IPS-20b (cell line): ENCODE measurements around the gene PLET1.

Experiments used
- H3K27ac ChIP-seq: one replicate; pipeline ENCODE4 v1.5.1; 2013; ENCODE audit warnings: low read length
- H3K27me3 ChIP-seq: 2 replicates; pipeline ENCODE4 v1.6.1; 2013; ENCODE audit warnings: mild to moderate bottlenecking, low read length, inconsistent platforms; ENCODE audit not compliant: insufficient read depth
- H3K36me3 ChIP-seq: 2 replicates; pipeline ENCODE4 v1.6.1; 2013; ENCODE audit warnings: low read depth, mild to moderate bottlenecking, inconsistent platforms, low read length, moderate library complexity; ENCODE audit not compliant: insufficient read depth
- H3K4me1 ChIP-seq: 2 replicates; pipeline ENCODE4 v1.6.1; 2013; ENCODE audit warnings: mild to moderate bottlenecking, control low read depth, inconsistent platforms, low read length, moderate library complexity; ENCODE audit not compliant: insufficient read depth
- H3K4me3 ChIP-seq: 2 replicates; pipeline ENCODE4 v1.5.1; 2013; ENCODE audit warnings: mild to moderate bottlenecking, low read length, inconsistent platforms
- H3K9ac ChIP-seq: 2 replicates; pipeline ENCODE4 v1.6.1; 2013; ENCODE audit warnings: low read depth, mild to moderate bottlenecking, inconsistent platforms, low read length, moderate library complexity
- H3K9me3 ChIP-seq: 2 replicates; pipeline ENCODE4 v1.6.1; 2013; ENCODE audit warnings: mild to moderate bottlenecking, low read depth, low read length, inconsistent platforms; ENCODE audit not compliant: insufficient read depth

PLET1 gene

DNA sequence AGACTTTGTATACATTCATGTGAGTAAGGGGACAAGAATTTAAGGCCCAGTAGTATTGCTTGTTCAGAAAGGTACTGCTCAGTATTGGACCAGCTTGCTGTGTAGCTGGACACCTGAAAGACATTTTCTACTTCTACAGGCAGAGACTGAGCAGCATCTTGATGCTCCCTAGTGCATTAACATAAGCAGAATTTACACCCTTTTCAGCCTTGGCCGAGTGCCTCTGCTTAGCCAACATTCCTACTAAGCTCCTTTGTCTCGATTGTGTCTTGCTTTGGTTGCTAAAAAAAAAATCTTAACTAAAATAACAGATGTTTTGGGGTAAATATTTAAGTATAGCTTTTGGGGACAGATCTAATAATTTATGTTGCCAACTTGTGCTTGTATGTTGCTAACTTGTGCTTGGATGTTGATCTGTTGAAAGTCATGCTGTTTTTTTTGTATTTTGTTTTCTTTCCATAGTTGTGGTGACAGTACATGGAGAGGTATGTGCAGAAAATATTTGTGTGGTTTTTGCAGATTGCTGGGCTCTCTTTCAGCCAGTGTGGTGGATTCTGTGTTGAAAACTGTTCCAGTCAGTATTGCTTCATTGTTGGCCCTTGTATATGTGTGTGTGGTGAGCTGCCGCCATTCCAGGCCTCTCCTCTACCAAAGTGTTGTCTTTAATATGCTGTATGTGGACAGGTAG, 30.8 kb downstream of the PLET1 start:
- Histone ChIP-seq H3K4me3 (no peak overlapping the region), H3K27me3 (no peaks in the 10 kb centered on the region), H3K36me3 (peaks cover 52% of the 10 kb centered on the region), H3K9me3 (no peaks in the 10 kb centered on the region), H3K27ac (no peak overlapping the region), H3K9ac (no peak overlapping the region), H3K4me1 (peaks cover 4% of the 10 kb centered on the region; the same call in 1 of the 2 replicates)

DNA sequence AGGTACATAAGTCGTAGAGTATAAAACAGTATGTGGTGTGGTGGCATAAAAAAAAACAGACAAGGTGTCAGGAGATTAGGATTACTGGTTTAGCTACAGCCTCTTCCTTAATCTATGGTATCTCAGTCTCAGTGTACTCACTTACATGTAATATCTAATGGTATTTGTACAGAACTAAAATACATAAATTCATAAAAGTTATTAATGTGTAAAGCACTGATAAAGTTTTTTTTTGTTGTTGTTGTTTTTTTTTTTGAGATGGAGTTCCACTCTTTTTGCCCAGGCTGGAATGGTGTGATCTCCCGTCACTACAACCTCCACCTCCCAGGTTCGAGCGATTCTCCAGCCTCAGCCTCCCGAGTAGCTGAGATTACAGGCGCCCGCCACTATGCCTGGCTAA, 31.5 kb downstream of the PLET1 start:
- Histone ChIP-seq H3K4me1 (peaks cover 4% of the 10 kb centered on the region; the same call in 1 of the 2 replicates), H3K27ac (no peak overlapping the region), H3K27me3 (peaks cover 3% of the 10 kb centered on the region; the same call in 1 of the 2 replicates), H3K4me3 (no peak overlapping the region), H3K9me3 (no peaks in the 10 kb centered on the region), H3K9ac (no peak overlapping the region), H3K36me3 (peaks cover 46% of the 10 kb centered on the region)

DNA sequence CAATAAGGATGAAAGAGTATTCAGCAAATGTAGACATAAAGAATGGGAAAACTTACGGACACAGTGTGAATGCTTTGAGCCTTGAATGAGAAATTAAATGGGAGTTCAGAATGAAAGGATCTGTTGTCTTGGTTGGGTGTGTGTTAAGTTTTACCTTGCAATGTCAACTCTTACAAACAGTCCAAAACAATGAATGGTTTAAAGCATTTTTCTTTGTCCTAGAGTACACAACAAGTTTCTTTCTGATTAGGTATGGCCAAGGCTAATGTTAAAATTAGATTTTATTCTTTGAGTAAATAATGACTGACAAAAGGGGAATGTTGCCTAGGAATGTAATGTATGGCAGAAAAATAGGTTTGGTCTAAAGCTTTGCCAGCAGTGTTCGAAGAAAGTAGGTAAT, 32.0 kb downstream of the PLET1 start:
- Histone ChIP-seq H3K4me3 (no peak overlapping the region), H3K27ac (no peak overlapping the region), H3K4me1 (peaks cover 4% of the 10 kb centered on the region; the same call in 1 of the 2 replicates), H3K36me3 (peaks cover 41% of the 10 kb centered on the region), H3K27me3 (peaks cover 7% of the 10 kb centered on the region; the same call in 1 of the 2 replicates), H3K9ac (no peak overlapping the region), H3K9me3 (no peaks in the 10 kb centered on the region)

DNA sequence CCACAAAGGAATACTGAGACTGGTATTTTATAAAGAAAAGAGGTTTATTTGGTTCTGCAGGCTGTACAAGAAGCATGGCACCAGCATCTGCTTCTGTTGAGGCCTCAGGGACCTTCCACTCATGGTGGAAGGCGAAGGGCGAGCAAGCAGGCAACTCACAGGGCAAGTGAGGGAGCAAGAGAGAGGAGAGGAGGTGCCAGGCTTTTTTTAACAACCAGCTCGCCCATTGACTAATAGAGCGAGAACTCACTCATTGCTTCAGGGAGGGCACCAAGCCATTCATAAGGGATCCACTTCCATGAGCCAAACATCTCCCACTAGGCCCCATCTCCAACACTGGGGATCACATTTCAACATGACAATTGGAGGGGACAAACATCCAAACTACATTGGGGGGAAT, 33.2 kb downstream of the PLET1 start:
- H3K9ac ChIP-seq, result peak overlapping the region; percentile 86; the same call in 1 of the 2 replicates
- no peaks in the 10 kb centered on the region for H3K9me3 ChIP-seq
- peak overlapping the region; percentile 88; the same call in 1 of the 2 replicates for H3K4me3 ChIP-seq
- peaks cover 30% of the 10 kb centered on the region for H3K36me3 ChIP-seq
- H3K27me3 ChIP-seq, result peaks cover 19% of the 10 kb centered on the region
- no peak overlapping the region for H3K27ac ChIP-seq
- peaks cover 4% of the 10 kb centered on the region; the same call in 1 of the 2 replicates for H3K4me1 ChIP-seq

DNA sequence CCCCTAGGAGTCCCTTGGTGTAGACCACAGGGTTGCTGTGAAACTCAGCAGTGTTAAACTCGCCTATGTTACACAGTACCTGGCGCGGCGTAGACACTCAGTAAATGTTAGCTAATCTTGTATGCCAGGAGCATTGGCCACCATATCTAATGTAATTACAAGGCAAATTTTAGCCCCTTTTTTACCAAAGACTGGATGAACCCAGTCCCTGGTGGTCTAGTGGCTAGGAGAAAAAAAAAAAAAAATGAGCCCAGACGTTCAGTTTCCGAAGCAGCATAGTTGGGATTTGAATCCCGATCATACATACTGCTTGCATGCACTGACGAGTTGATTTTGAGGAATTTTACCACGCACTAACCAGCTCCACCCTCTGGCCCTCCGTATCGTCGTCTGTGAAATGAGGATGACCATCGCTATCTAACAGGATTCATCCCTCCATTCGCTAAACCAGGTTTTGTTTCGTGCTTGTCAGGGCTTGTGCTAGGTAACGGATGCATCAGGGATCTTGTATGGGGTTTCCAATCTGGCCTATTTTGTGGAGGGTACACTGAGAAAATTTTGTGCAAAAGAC, 33.7 kb downstream of the PLET1 start:
- peak overlapping the region; percentile 88 for H3K4me3 ChIP-seq
- H3K27ac ChIP-seq, result peak overlapping the region; percentile 79
- H3K27me3 ChIP-seq, result peaks cover 19% of the 10 kb centered on the region
- H3K9me3 ChIP-seq, result no peaks in the 10 kb centered on the region
- H3K36me3 ChIP-seq, result peaks cover 30% of the 10 kb centered on the region
- H3K9ac ChIP-seq, result peak overlapping the region; percentile 86
- peaks cover 4% of the 10 kb centered on the region; the same call in 1 of the 2 replicates for H3K4me1 ChIP-seq

- Histone ChIP-seq H3K9me3 (no peaks in the 10 kb centered on the region), H3K9ac (peak within 1 kb of the TSS; percentile 86), H3K4me1 (peaks cover 4% of the 10 kb centered on the region; the same call in 1 of the 2 replicates), H3K27me3 (peaks cover 19% of the 10 kb centered on the region), H3K36me3 (peaks cover 30% of the 10 kb centered on the region), H3K27ac (peak within 1 kb of the TSS; percentile 79), H3K4me3 (peak within 1 kb of the TSS; percentile 88)
These were observed 34.4 kb downstream of the PLET1 start, which contains the start of gene PTS for GRCh38 chr11:112226062-112226830. Gene PTS (plus strand): TSS chr11:112226428. CDS start chr11:112226444, 16 bp downstream.

- Histone ChIP-seq H3K27ac (peak overlapping the region; percentile 79), H3K4me3 (peak overlapping the region; percentile 88), H3K9me3 (no peaks in the 10 kb centered on the region), H3K36me3 (peaks cover 24% of the 10 kb centered on the region), H3K4me1 (peaks cover 4% of the 10 kb centered on the region; the same call in 1 of the 2 replicates), H3K27me3 (peaks cover 19% of the 10 kb centered on the region), H3K9ac (peak overlapping the region; percentile 86; the same call in 1 of the 2 replicates)
These were observed 35.0 kb downstream of the PLET1 start for GRCh38 chr11:112225753-112226061.

- Histone ChIP-seq H3K36me3 (peaks cover 8% of the 10 kb centered on the region; the same call in 1 of the 2 replicates), H3K4me3 (no peak overlapping the region), H3K9ac (no peak overlapping the region), H3K27ac (no peak overlapping the region), H3K4me1 (peaks cover 4% of the 10 kb centered on the region; the same call in 1 of the 2 replicates), H3K27me3 (peaks cover 19% of the 10 kb centered on the region), H3K9me3 (no peaks in the 10 kb centered on the region)
These were observed 36.7 kb downstream of the PLET1 start for GRCh38 chr11:112223754-112224532.

- Histone ChIP-seq H3K9me3 (no peaks in the 10 kb centered on the region), H3K4me1 (peaks cover 4% of the 10 kb centered on the region; the same call in 1 of the 2 replicates), H3K9ac (no peak overlapping the region), H3K4me3 (no peak overlapping the region), H3K27me3 (peaks cover 19% of the 10 kb centered on the region), H3K36me3 (0 out of 2 replicates have a peak, but pooled peaks cover under 1% of the 10 kb centered on the region), H3K27ac (no peak overlapping the region)
These were observed 37.5 kb downstream of the PLET1 start for GRCh38 chr11:112223121-112223520.

DNA sequence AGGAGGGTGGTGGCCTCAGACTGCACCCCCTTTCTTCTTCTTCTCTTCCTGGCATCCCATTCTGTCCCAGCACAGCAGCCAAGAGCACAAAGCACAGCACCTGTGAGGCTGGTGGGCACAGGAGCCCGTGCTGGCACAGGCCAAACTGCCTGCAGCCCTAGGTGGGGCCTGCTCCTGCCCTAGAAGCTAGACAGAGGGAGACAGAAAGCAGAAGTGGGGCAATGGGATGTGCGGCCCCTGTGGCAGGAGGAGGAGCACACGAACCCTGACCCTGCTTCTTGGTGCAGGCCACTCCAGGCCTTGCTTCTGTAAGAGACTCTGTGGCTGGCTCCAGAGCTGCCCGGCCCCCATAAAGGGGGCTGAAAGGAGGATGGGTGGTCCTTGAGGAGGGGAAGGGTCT, 38.4 kb downstream of the PLET1 start:
- no peak overlapping the region for H3K27ac ChIP-seq
- no peak overlapping the region for H3K9ac ChIP-seq

GRCh38 chr11:112221274-112221835, 39.3 kb downstream of the PLET1 start:
- no peaks in the 10 kb centered on the region for H3K36me3 ChIP-seq
- peaks cover 19% of the 10 kb centered on the region for H3K27me3 ChIP-seq
- H3K9ac ChIP-seq, result no peak overlapping the region
- H3K27ac ChIP-seq, result no peak overlapping the region
- H3K4me1 ChIP-seq, result no peaks in the 10 kb centered on the region
- no peaks in the 10 kb centered on the region for H3K9me3 ChIP-seq
- no peak overlapping the region for H3K4me3 ChIP-seq

More for the DNA sequence above, 38.4 kb downstream of the PLET1 start:
- H3K4me3 ChIP-seq, result no peak overlapping the region
- H3K9me3 ChIP-seq, result no peaks in the 10 kb centered on the region
- H3K36me3 ChIP-seq, result no peaks in the 10 kb centered on the region
- peaks cover 19% of the 10 kb centered on the region for H3K27me3 ChIP-seq
- no peaks in the 10 kb centered on the region for H3K4me1 ChIP-seq
